ENCODE data around the gene SIRPG.

- TF ChIP-seq JUNB (IDR thresholded peaks at IDR 0.05) (no peak), CTCF (IDR thresholded peaks at IDR 0.05) (no peak), MYC (IDR thresholded peaks at IDR 0.05; ENCODE audit: borderline replicate concordance, low read length) (no peak), RCOR1 (IDR thresholded peaks at IDR 0.05; ENCODE audit: low read depth, low read length) (no peak)
These were observed 35.1 kb downstream of the SIRPG start for GRCh38 chr20:1622450-1622849.
